ENCODE measurements around the gene MICAL1. TPM values are rescaled to one million over a fixed set of nuclear protein-coding genes. Genes with fewer than 3 reads are reported as not detected.

MICAL1 gene
- total RNA-seq, 1 experiment from 2014 or later, result 10.8 TPM

DNA sequence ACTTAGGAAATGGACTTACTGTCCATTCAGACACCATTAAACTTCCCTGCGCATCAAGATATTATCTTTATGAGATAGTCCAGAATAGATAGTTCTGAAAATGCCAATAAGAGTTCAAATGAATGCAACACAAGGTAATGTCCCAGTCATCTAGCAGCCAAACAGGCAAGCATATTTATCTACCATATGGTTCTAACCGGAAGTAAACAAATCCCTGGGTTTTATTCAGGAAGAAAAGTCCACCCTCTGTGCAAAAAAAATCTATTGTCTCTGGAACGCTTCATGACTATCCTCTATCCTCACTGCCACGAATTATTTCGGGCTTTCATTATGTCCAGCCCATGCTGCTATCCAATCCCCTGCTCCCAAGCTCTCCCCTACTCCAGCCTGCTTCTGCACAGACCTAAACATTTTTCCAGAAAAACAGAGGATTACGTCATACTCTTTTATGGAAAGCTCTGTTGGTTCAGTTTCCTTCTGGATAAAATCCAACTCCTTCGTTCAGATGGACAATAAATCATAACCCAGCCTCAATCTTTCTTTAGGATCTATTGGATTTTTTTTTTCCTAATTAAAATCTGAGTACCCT, 26.6 kb downstream of the MICAL1 start:
- no peaks in the 10 kb centered on the region for H3K36me3 ChIP-seq (ENCODE audit: low read depth)
- CTCF ChIA-PET, result no interaction called here
- intact Hi-C loops (cut with micrococcal nuclease; ENCODE audit: unreplicated experiment), result no loop called here
- no peaks in the 10 kb centered on the region for H3K9me3 ChIP-seq (ENCODE audit: insufficient read depth, low read depth)
- H3K27ac ChIP-seq, result no peak overlapping the region
- no peak overlapping the region for H3K4me2 ChIP-seq
- H3K79me2 ChIP-seq (ENCODE audit: low read depth), result no peaks in the 10 kb centered on the region
- H3K4me1 ChIP-seq (replicated peaks; ENCODE audit: insufficient read depth), result peaks cover 19% of the 10 kb centered on the region
- H3K27me3 ChIP-seq (ENCODE audit: insufficient read depth, low read depth), result no peaks in the 10 kb centered on the region
- H3F3A ChIP-seq (ENCODE audit: insufficient read depth, low read depth), result peaks cover 19% of the 10 kb centered on the region
- no peak for TF ChIP-seq EZH2 (IDR thresholded peaks at IDR 0.05; ENCODE audit: low read depth)
- TF ChIP-seq, protein P1, sequence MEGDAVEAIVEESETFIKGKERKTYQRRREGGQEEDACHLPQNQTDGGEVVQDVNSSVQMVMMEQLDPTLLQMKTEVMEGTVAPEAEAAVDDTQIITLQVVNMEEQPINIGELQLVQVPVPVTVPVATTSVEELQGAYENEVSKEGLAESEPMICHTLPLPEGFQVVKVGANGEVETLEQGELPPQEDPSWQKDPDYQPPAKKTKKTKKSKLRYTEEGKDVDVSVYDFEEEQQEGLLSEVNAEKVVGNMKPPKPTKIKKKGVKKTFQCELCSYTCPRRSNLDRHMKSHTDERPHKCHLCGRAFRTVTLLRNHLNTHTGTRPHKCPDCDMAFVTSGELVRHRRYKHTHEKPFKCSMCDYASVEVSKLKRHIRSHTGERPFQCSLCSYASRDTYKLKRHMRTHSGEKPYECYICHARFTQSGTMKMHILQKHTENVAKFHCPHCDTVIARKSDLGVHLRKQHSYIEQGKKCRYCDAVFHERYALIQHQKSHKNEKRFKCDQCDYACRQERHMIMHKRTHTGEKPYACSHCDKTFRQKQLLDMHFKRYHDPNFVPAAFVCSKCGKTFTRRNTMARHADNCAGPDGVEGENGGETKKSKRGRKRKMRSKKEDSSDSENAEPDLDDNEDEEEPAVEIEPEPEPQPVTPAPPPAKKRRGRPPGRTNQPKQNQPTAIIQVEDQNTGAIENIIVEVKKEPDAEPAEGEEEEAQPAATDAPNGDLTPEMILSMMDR (conservative IDR thresholded peaks at IDR 0.05), result no peak
- H4K20me1 ChIP-seq (ENCODE audit: insufficient read depth), result no peaks in the 10 kb centered on the region
- H3K4me3 ChIP-seq, result no peak overlapping the region
- no peaks in the 10 kb centered on the region; the same call in 1 of the 2 replicates for H3K9me2 ChIP-seq (ENCODE audit: insufficient read depth)
- H2AFZ ChIP-seq, result no peak overlapping the region
- POLR2A ChIA-PET (ENCODE audit: unreplicated experiment), result no interaction called here
- BruUV-seq (replicated peaks), result no TSS peak
- no peak for DNase-seq

DNA sequence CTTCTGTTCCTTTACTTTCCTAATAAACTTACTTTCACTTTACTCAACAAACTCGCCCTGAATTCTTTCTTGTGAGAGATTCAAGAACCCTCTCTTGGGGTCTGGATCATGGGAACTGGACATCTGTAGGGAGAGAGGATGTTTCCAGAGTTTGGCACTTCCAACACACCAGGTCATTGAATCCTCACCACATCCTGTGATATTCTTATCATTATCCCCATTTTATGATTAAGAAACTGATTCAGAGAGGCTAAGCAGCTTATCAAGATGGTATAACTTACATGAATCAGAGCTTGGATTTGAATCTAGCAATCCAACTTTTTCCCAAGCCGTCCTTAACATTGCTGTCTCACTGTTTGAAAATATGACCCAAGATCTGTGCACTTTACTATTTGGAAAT, 30.6 kb downstream of the MICAL1 start:
- Histone ChIP-seq H3K4me1 (replicated peaks; ENCODE audit: insufficient read depth) (peaks cover 43% of the 10 kb centered on the region), H3K9me2 (ENCODE audit: insufficient read depth) (no peaks in the 10 kb centered on the region; the same call in 1 of the 2 replicates), H3K4me2 (peak overlapping the region; percentile 62), H3K27me3 (ENCODE audit: insufficient read depth, low read depth) (no peaks in the 10 kb centered on the region), H3K9me3 (ENCODE audit: insufficient read depth, low read depth) (no peaks in the 10 kb centered on the region), H3K79me2 (ENCODE audit: low read depth) (no peaks in the 10 kb centered on the region), H4K20me1 (ENCODE audit: insufficient read depth) (no peaks in the 10 kb centered on the region), H3F3A (ENCODE audit: insufficient read depth, low read depth) (peaks cover 35% of the 10 kb centered on the region), H2AFZ (peak overlapping the region; percentile 63; the same call in 1 of the 2 replicates), H3K36me3 (ENCODE audit: low read depth) (no peaks in the 10 kb centered on the region), H3K4me3 (0 out of 2 replicates have a peak overlapping the region, but pooled peaks have one; percentile 4), H3K27ac (peak overlapping the region; percentile 76)
- intact Hi-C loops (cut with micrococcal nuclease; ENCODE audit: unreplicated experiment), result loop anchor here (1.0 kb wide), 1 partner anchor 42 kb away; no protein-coding TSS in a partner anchor
- POLR2A ChIA-PET (ENCODE audit: unreplicated experiment), result interaction anchor here (0.7 kb wide), 1 partner anchor 121 kb away, joined by 3 read pairs; no protein-coding TSS in a partner anchor
- DNase-seq, result no peak
- TF ChIP-seq EZH2 (IDR thresholded peaks at IDR 0.05; ENCODE audit: low read depth), result no peak
- TF ChIP-seq, protein P1 (conservative IDR thresholded peaks at IDR 0.05), result no peak
- CTCF ChIA-PET, result interaction anchor here (0.9 kb wide), 1 partner anchor 31 kb away, joined by 3 read pairs; the partner anchor contains the start of gene MICAL1
- BruUV-seq (replicated peaks), result no TSS peak

DNA sequence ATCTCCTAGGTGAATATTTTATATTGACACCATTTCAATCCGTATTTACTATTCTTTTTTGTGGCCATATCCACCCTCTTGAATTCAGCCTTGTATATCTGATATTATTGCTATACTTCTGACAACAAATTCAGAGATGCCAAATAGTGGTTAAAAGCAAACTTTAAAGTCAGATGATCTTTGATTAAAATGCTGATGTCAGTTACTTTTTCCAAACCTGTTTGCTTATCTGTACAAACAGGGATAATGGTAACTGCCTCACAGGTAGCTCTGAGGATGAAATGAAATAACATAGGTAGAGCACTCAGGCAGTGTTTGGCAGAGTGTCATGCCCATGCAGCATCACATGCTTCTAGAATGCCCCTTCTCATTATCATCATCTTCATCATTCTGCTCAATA, 34.4 kb downstream of the MICAL1 start:
- Histone ChIP-seq H2AFZ (no peak overlapping the region), H3K4me2 (peak overlapping the region; percentile 41; the same call in 1 of the 2 replicates), H3K4me1 (replicated peaks; ENCODE audit: insufficient read depth) (peaks cover 43% of the 10 kb centered on the region), H3K27ac (0 out of 2 replicates have a peak overlapping the region, but pooled peaks have one; percentile 27), H3K79me2 (ENCODE audit: low read depth) (no peaks in the 10 kb centered on the region), H3K9me3 (ENCODE audit: insufficient read depth, low read depth) (no peaks in the 10 kb centered on the region), H3F3A (ENCODE audit: insufficient read depth, low read depth) (peaks cover 35% of the 10 kb centered on the region), H3K9me2 (ENCODE audit: insufficient read depth) (no peaks in the 10 kb centered on the region; the same call in 1 of the 2 replicates), H4K20me1 (ENCODE audit: insufficient read depth) (no peaks in the 10 kb centered on the region), H3K36me3 (ENCODE audit: low read depth) (no peaks in the 10 kb centered on the region), H3K4me3 (no peak overlapping the region), H3K27me3 (ENCODE audit: insufficient read depth, low read depth) (no peaks in the 10 kb centered on the region)
- DNase-seq, result no peak
- TF ChIP-seq, protein P1 (conservative IDR thresholded peaks at IDR 0.05), result no peak
- no peak for TF ChIP-seq EZH2 (IDR thresholded peaks at IDR 0.05; ENCODE audit: low read depth)
- ChIA-PET CTCF (no interaction called here), POLR2A (ENCODE audit: unreplicated experiment) (interaction anchor here (0.7 kb wide), 1 partner anchor 373 kb away, joined by 5 read pairs; no protein-coding TSS in a partner anchor)
- intact Hi-C loops (cut with micrococcal nuclease; ENCODE audit: unreplicated experiment), result no loop called here
- BruUV-seq (replicated peaks), result no TSS peak

Measured in PC-9 (cell line).